NK-92 (cell line): ENCODE data around the gene KCNT1.

Source experiments
- DNase-seq: peaks from one replicate; lab custom pipeline; 2025; ENCODE audit not compliant: unreplicated experiment; lab: John Stamatoyannopoulos, UW

The KCNT1 gene

GRCh38 chr9:135794057-135794335, 92.0 kb downstream of the KCNT1 start:
- DNase-seq, result no peak

GRCh38 chr9:135794361-135794885, 92.4 kb downstream of the KCNT1 start:
- DNase-seq, result no peak

- DNase-seq, result no peak
Measured at GRCh38 chr9:135795391-135795790, 93.4 kb downstream of the KCNT1 start.

- no peak for DNase-seq
Measured at GRCh38 chr9:135796784-135797485, 95.0 kb downstream of the KCNT1 start.

GRCh38 chr9:135797507-135798262, 95.7 kb downstream of the KCNT1 start:
- DNase-seq, result no peak

- no peak for DNase-seq
Measured at GRCh38 chr9:135798263-135798585, 96.2 kb downstream of the KCNT1 start.

GRCh38 chr9:135799261-135799660, 97.3 kb downstream of the KCNT1 start:
- DNase-seq, result no peak

- no peak for DNase-seq
Measured at GRCh38 chr9:135801070-135801469, 99.1 kb downstream of the KCNT1 start.

GRCh38 chr9:135802876-135803419, 101.0 kb downstream of the KCNT1 start:
- no peak for DNase-seq

- no peak for DNase-seq
Measured at GRCh38 chr9:135803441-135803840, 101.5 kb downstream of the KCNT1 start.

- no peak for DNase-seq
Measured at GRCh38 chr9:135804581-135805421, 102.8 kb downstream of the KCNT1 start.

- no peak for DNase-seq
Measured at GRCh38 chr9:135805422-135806022, 103.5 kb downstream of the KCNT1 start.

GRCh38 chr9:135809166-135809565, 107.2 kb downstream of the KCNT1 start:
- DNase-seq, result no peak

- DNase-seq, result no peak
Measured at GRCh38 chr9:135810806-135811575, 109.0 kb downstream of the KCNT1 start.

- DNase-seq, result no peak
Measured at GRCh38 chr9:135811801-135812200, 109.8 kb downstream of the KCNT1 start.

- no peak for DNase-seq
Measured at GRCh38 chr9:135812961-135813360, 111.0 kb downstream of the KCNT1 start.

GRCh38 chr9:135813671-135814290, 111.8 kb downstream of the KCNT1 start:
- no peak for DNase-seq

- no peak for DNase-seq
Measured at GRCh38 chr9:135814421-135815095, 112.6 kb downstream of the KCNT1 start.

GRCh38 chr9:135815413-135815812, 113.4 kb downstream of the KCNT1 start:
- DNase-seq, result no peak
